Measurements from ENCODE around the gene ACBD5.

DNA sequence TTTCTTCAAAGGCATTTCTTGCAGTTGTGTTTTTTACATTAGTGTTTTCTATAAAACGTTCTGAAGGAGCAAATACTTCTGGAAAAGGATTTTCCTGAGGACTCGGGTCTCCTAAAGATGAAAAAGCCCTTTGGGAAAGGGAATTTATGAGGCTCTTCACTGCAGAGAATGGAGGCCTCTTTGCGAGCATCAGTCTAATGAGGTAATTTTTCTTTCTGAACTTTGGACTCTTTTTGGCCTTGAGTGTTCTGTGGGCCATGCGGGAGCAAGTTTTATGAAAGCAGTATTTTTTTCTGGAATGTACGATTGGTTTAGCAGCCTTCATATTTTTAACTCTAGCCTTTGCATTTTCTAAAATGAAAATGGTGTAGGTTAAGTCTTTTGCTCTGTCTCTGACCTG is 6.4 kb upstream of the ACBD5 start:
- no peak for TF ChIP-seq EZH2 (IDR thresholded peaks at IDR 0.05; ENCODE audit: insufficient read depth, low read length)
- TF ChIP-seq, protein P1, sequence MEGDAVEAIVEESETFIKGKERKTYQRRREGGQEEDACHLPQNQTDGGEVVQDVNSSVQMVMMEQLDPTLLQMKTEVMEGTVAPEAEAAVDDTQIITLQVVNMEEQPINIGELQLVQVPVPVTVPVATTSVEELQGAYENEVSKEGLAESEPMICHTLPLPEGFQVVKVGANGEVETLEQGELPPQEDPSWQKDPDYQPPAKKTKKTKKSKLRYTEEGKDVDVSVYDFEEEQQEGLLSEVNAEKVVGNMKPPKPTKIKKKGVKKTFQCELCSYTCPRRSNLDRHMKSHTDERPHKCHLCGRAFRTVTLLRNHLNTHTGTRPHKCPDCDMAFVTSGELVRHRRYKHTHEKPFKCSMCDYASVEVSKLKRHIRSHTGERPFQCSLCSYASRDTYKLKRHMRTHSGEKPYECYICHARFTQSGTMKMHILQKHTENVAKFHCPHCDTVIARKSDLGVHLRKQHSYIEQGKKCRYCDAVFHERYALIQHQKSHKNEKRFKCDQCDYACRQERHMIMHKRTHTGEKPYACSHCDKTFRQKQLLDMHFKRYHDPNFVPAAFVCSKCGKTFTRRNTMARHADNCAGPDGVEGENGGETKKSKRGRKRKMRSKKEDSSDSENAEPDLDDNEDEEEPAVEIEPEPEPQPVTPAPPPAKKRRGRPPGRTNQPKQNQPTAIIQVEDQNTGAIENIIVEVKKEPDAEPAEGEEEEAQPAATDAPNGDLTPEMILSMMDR (IDR thresholded peaks at IDR 0.05; ENCODE audit: insufficient read depth, low read depth, low read length), result no peak
